Measurements from ENCODE around the gene N4BP2. TPM values are rescaled to one million over a fixed set of nuclear protein-coding genes. Genes with fewer than 3 reads are reported as not detected.
"Not testable (repeated sequence)": the region's sequence is repeated elsewhere in the genome, so short reads cannot be mapped to it uniquely, and the experiment has no call there.

The N4BP2 gene
- polyA plus RNA-seq, 4 donors, result 20.7 to 25.1 (median 23.6) TPM

DNA sequence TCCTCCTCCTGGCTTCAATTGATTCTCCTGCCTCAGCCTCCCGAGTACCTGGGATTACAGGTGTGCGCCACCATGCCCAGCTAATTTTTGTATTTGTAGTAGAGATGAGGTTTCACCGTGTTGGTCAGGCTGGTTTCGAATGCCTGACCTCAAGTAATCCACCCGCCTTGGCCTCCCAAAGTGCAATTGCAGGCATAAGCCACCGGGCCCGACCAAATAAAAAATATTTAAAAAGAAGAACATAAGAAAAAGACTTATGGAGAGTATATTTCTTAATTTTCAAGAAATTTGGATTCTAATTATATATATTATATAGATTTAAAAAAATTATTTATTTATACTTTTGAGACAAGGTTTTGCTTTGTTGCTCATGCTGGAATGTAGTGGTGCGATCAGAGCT is 29.8 kb downstream of the N4BP2 start:
- no peak for DNase-seq (ENCODE audit: low read depth in 4 of 4, low spot score in 3 of 4)

DNA sequence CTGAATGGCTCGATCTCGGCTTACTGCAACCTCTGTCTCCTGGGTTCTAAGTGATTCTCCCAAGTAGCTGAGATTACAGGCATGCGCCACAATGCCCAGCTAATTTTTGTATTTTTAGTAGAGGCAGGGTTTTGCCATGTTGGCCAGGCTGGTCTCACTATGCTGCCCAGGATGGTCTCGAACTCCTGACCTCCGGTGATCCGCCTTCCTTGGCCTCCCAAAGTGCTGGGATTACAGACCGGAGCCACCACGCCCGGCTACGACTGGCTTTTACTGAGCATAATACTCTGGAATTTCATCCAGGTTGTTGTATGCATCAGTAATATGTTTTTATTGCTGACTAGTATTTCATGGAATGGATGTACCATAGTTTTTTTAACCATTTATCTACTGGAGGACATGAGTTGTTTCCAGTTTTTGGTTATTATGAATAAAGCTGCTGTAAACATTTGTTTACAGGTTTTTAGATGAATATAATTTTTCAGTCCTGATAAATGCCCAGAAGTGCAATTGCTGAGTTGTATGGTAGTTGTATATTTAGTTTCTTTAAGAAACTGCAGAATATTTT is 31.2 kb downstream of the N4BP2 start:
- DNase-seq (ENCODE audit: low read depth in 4 of 4, low spot score in 3 of 4), result no peak

DNA sequence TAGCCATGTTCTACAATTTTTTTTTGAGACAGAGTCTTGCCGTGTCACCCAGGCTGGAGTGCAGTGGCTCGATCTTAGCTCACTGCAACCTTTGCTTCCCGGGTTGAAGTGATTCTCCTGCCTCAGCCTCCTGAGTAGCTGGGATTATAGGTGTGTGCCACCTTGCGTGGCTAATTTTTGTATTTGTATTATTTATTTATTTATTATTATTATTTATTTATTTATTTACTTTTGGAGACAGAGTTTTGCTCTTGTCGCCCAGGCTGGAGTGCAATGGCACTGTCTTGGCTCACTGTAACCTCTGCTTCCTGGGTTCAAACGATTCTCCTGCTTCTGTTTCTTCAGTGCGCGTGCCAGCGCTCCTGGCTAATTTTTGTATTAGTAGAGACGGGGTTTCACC is 36.8 kb downstream of the N4BP2 start:
- DNase-seq (ENCODE audit: low read depth in 4 of 4, low spot score in 3 of 4), result not testable (repeated sequence)

DNA sequence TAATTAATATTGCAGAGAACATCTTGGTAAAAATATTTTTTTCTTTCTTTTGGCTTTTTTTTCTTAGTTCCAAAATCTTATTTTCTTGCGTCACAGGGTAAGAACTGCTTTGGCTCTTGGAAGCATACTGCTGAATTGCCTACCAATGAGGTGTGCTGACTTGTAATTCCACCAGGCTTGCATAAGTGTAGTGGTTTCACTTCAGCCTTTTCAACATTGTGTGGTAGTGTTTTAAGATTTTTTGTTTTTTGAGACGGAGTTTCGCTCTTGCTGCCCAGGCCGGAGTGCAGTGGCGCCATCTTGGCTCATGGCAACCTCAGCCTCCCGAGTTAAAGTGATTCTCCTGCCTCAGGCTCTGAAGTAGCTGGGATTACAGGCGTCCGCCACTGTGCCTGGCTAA is 42.4 kb downstream of the N4BP2 start:
- no peak for DNase-seq (ENCODE audit: low read depth in 4 of 4, low spot score in 3 of 4)

DNA sequence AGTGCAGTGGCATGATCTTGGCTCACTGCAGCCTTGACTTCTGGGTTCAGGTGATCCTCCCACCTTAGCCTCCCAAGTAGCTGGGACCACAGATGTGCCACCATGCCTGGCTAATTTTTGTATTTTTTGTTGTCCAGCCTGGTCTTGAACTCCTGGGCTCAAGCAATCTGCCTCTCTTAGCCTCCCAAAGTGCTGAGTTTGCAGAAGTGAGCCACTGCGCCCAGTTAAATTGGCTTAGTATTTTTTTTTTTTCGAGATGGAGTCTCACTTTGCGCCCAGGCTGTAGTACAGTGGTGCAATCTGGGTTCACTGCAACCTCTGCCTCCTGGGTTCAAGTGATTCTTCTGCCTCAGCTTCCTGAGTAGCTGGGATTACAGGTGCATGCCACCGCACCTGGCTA is 50.5 kb downstream of the N4BP2 start:
- DNase-seq (ENCODE audit: low read depth in 4 of 4, low spot score in 3 of 4), result not testable (repeated sequence)

DNA sequence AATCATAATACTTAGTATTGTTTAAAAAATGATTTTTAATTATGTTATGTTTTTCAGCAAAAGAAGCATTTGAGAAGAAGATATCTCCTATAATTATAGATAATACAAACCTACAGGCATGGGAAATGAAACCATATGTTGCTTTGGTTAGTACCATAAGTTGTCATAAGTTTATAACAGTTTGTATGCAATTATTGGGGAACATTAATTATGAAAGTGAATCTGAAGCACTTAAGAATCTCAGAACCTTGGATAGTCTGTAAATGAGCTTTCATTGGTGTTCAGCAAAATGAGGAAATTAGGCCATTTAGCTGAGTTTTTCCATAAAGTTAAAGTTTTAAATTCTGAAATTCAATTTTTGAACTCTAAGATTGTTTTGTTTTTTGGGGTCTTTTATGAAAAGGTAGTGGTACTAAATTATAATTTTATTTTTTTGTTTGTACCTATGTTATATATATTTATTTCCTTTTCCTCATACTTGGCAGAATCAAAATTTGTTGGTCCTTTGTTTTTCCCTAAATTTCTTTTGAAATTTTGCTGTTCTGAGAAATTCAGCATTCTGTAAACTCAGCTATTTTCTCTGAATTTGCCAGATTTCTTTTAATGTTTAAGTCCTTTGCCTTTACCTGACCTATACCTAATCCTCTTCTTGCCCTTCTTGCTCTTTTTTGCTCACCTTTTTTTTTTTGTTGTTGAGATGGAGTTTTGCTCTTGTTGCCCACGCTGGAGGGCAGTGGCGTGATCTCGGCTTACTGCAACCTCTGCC is 55.6 kb downstream of the N4BP2 start:
- DNase-seq (ENCODE audit: low read depth in 4 of 4, low spot score in 3 of 4), result no peak

DNA sequence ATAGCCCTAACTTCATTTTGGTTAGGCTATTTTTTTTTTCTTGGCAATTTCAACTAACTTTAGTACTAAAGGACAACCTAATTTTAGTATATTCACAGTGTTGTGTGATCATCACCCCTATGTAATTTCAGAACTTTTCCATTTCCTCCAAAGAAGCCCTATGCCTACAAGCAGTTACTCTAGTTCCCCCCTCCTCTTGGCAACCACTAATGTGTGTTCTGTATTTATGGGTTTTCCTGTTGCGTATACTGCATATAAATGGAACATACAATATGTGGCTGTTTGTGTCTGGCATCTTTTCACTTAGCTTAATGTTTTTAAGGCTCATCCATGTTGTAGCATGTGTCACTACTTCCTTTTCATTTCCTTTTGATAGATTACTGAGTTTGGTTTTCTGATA is 57.6 kb downstream of the N4BP2 start:
- no peak for DNase-seq (ENCODE audit: low read depth in 4 of 4, low spot score in 3 of 4)

DNA sequence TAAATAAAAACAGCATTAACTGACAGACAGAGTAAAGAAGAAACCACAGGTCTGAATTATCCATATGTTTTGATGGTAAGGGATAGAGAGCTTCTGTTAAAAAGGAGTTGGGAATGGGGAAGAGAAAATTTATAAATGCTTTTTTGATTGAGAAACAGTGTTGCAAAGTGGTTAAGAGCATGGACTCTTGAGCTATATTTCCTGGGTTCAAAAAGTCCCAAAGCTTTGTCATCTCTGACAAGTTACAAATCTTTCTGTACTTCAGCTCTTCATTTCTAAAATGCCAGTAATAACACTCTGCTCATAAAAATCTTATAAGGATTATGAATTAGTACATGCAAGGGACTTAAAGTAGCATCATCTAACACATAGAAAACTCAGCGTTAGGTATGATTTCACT is 62.2 kb downstream of the N4BP2 start:
- DNase-seq (ENCODE audit: low read depth in 4 of 4, low spot score in 3 of 4), result no peak

DNA sequence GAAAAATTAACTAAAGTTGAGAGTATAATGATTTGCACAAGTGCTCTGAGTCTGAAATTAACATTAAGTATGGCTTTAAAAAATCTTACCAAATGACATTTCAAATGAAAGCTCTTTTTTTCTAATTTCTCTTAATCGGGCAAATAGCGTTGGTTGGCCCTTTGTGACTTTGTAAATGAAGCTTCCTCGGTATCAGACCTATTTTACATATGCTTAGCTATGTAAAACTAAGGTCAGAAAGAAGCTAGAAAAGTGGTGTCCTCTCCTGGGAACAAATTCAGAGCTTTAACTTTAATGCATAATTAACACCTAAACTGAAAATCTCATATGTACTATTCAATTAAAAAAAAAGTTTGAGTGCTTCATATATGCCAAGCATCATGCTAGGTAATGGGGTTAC is 62.7 kb downstream of the N4BP2 start:
- no peak for DNase-seq (ENCODE audit: low read depth in 4 of 4, low spot score in 3 of 4)

DNA sequence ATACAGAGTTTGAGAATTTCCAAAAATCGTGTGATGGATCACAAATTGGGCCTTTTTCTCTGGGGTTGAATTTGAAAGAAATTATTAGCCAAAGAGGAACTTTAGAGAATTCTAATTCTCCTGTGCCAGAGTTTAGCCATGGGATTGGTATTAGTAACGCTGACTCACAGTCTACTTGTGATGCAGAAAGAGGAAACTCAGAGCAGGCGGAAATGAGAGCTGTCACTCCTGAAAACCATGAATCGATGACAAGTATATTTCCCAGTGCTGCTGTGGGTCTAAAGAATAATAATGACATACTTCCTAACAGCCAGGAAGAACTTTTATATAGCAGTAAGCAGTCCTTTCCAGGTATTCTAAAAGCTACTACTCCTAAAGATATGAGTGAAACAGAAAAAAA is 64.9 kb downstream of the N4BP2 start:
- DNase-seq (ENCODE audit: low read depth in 4 of 4, low spot score in 3 of 4), result no peak

DNA sequence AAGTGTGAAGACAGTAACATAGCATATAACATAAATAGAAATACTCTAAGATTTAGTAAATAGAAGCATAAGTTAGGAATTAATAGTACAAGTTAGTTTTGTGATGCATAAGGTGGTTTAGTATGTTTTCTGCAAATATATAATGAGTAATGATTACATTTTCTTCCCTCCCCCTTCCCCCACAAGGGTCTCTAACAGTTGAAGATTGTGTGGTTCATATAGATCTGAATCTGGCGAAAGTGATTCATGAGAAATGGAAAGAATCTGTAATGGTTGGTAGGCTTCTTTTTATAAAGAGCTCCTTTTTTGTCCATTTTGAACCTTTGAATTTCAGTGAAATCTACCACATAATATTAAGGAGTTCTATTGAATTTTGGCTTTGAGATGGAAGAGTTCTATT is 66.3 kb downstream of the N4BP2 start:
- DNase-seq (ENCODE audit: low read depth in 4 of 4, low spot score in 3 of 4), result no peak

DNA sequence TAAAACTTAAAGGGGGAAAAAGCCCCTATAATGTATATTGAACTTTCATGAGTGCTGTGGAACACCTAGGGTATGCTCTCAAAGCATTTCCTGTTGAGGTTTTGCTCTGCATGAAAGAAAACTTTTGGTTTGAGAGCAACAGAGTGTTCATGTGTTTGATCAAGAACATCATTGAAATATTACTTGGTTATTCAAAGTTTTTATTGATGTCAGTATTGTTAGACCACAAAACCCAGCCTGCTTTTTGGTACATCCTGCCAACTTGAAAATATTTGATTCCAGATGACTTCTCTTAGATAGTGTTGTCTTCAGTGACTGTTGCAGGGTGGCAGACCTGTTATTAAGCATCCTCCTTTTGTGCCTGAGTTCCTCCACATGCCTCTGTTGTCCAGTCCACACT is 68.0 kb downstream of the N4BP2 start:
- DNase-seq (ENCODE audit: low read depth in 4 of 4, low spot score in 3 of 4), result no peak

DNA sequence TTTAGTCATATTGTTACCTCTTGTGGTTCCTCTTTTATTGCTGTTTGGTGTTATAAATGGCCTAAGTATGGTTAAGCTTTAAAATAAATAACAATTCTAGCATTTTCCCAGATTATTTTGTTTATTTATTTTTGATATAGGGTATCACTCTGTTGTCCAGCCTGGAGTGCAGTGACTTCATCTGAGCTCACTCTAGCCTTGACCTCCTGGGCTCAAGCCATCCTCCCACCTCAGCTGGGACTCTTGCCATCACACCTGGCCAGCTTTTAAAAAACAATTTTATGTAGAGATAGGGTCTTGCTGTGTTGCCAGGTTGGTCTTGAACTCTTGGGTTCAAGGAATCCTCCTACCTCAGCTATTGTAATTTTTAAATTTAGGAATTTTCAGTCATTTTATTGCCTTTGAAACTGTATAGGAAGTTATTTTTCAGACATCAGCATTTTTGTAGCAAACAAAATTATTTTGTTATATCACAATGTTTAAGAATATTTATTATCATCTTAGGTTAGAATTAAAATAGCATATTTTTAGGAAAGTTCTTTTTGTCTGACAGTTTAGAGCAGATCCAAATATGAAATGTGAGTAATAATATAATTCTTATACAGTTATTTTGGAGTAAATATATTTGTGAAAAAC is 73.9 kb downstream of the N4BP2 start:
- DNase-seq (ENCODE audit: low read depth in 4 of 4, low spot score in 3 of 4), result no peak

DNA sequence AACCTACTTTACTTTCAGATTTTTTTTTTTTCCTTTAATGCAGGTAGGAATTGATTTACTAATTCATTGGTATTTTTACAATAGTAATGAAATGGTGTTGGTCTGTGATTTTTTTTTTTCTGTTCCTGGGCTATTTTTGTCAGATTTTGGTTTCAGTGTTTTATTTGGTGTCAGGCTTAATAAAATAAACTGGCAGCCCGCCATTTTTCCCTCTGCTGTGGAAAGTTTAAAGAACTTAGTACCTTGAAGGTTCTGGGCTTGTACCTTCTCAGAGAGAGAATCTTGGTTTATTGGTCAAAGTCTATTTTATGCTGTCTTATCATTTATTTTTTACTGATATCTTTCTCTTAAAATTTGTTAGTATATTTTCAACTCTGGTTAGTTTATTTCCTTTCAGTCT is 76.2 kb downstream of the N4BP2 start:
- no peak for DNase-seq (ENCODE audit: low read depth in 4 of 4, low spot score in 3 of 4)

DNA sequence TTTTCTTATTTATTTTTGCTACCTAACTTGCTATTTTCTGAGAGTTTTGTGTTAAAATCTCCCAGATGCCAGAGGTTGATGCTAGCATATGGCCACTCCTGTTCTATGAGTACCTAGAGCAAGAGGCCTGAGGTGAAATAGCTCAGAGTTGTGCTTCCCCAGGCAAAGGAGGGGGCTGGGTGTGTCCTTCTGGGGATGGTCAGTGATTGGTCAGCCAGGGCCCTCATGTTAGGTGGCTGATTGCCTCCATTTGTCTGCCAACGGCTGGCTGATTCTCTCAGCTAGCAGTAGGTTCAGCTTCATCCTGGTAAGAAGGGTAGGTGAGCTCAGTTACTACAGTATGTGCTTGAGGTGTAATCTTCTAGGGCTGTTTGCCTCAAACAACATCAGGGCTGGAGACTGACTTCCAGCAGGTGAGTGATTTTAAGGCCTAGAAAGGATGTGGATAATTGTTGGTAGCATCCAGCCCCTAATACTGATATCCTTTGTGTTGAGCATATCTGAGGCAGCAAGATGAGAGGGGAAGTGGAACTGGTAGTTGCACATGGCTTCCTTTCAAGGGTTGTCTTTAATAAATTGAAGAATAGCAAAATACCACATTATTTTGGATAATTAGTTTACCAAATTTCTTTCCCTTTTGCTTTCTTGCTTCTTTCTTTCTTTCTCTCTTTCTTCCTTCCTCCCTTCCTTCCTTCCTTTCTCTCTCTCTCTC is 77.7 kb downstream of the N4BP2 start:
- no peak for DNase-seq (ENCODE audit: low read depth in 4 of 4, low spot score in 3 of 4)

DNA sequence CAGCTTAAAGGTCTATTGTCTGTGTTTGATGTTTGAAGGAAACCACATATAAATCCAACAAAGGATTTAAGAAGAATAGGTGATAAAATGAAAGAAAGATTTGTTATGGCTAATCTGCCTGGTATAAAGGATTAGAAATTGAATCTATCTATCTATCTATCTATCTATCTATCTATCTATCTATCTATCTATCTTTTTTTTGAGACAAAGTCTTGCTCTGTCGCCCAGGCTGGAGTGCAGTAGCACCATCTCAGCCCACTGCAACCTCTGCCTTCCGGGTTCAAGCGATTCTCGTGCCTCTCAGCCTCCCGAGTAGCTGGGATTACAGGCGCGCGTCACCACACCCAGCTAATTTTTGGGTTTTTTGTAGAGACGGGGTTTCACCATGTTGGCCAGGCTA is 79.6 kb downstream of the N4BP2 start:
- not testable (repeated sequence) for DNase-seq (ENCODE audit: low read depth in 4 of 4, low spot score in 3 of 4)

DNA sequence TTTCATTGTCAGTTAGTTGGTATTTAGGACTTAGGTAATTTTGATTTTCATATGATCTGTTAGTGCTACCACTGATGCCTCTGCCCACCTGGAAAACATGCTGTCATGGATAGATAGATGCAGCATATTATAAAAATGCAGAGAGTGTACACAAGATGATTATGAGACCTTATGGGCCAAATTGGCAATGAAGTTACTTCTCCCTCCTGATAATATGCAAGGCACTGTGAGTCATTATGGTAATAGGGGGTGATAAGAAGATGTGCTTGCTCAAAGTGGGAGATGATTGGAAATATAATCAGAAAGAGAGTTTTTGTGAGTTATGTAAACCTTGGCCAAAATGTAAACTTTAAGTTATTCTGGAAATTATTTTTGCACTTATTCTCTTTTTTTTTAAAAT is 83.5 kb downstream of the N4BP2 start:
- DNase-seq (ENCODE audit: low read depth in 4 of 4, low spot score in 3 of 4), result no peak

DNA sequence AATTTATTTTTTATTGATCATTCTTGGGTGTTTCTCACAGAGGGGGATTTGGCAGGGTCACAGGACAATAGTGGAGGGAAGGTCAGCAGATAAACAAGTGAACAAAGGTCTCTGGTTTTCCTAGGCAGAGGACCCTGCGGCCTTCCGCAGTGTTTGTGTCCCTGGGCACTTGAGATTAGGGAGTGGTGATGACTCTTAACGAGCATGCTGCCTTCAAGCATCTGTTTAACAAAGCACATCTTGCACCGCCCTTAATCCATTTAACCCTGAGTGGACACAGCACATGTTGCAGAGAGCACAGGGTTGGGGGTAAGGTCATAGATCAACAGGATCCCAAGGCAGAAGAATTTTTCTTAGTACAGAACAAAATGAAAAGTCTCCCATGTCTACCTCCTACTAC is 83.9 kb downstream of the N4BP2 start:
- DNase-seq (ENCODE audit: low read depth in 4 of 4, low spot score in 3 of 4), result not testable (repeated sequence)

DNA sequence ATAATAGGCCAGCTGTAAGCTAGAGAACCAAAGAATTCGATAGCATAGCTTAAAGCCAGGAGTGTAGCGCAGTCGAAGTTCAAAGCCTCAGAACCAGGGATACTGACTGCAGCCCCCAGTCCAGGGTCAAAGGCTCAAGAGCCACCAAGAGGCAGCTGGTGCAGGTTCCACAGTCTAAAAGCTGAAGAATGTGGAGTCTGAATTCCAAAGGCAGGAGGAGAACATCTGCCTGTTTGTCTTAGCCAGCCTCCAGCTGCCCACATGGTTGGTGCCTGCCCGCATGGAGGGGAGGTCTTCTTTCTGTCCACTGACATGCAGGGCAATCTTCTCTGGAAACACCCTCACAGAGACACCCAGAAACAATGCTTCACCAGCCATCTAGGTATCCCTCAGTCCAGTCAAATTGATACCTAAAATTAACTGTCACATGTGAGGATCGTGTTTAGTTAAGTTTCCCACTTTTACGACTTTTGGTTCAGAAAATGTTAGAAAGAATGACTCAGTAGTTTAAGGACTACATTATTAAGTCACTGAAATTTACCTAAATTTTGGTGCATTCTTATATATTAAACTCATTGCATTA is 87.4 kb downstream of the N4BP2 start:
- no peak for DNase-seq (ENCODE audit: low read depth in 4 of 4, low spot score in 3 of 4)

DNA sequence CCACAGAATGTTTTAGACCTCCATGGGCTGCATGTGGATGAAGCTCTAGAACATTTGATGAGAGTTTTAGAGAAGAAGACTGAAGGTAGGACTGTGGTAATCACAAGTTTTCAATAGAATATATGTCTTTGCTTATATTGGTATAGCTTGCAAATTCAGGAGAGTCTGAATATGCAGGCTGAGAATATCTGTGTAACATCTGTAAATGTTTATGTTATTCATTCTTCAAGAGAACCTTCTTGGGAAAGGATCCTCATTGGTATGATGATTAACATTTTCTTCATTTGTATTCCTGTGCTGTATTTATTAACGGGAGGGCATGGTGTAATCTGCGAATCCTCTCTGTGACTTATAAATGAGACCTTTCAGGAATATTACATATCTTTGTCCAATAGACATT is 88.1 kb downstream of the N4BP2 start:
- no peak for DNase-seq (ENCODE audit: low read depth in 4 of 4, low spot score in 3 of 4)

DNA sequence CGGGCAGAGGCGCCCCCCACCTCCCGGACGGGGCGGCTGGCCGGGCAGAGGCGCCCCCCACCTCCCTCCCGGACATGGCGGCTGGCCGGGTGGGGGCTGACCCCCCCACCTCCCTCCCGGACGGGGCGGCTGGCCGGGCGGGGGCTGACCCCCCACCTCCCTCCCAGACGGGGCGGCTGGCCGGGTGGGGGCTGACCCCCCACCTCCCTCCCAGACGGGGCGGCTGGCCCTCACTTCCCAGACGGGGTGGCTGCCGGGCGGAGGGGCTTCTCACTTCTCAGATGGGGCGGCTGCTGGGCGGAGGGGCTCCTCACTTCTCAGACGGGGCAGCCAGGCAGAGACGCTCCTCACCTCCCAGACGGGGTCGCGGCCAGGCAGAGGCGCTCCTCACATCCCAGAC is 90.8 kb downstream of the N4BP2 start:
- DNase-seq (ENCODE audit: low read depth in 4 of 4, low spot score in 3 of 4), result not testable (repeated sequence)

All from right renal pelvis (tissue), 4 donors.